HG03095 (cell line): ENCODE measurements around the gene SH3RF1.
"Not testable (repeated sequence)": the region's sequence is repeated elsewhere in the genome, so short reads cannot be mapped to it uniquely, and the experiment has no call there.

Experiments
- ATAC-seq: cut with Tn5 transposase; IDR thresholded peaks from one replicate; pipeline ENCODE4 v1.9.1; 2021; ENCODE audit warnings: moderate library complexity; ENCODE audit not compliant: unreplicated experiment

The SH3RF1 gene

GRCh38 chr4:169277838-169278237, 7.1 kb upstream of the SH3RF1 start:
- ATAC-seq: not testable (repeated sequence)

- ATAC-seq: no peak
These were observed 4.4 kb upstream of the SH3RF1 start for GRCh38 chr4:169275180-169275579.

GRCh38 chr4:169274033-169274432, 3.3 kb upstream of the SH3RF1 start:
- ATAC-seq: no peak

GRCh38 chr4:169272265-169272886, 1.6 kb upstream of the SH3RF1 start:
- ATAC-seq: no peak

- ATAC-seq: no peak
These were observed 894 bp upstream of the SH3RF1 start for GRCh38 chr4:169271692-169272007.

GRCh38 chr4:169269916-169270809, 593 bp downstream of the SH3RF1 start:
- ATAC-seq: peak; percentile 50

- no peak for ATAC-seq
These were observed 1.6 kb downstream of the SH3RF1 start for GRCh38 chr4:169268951-169269760.

- no peak for ATAC-seq
These were observed 3.7 kb downstream of the SH3RF1 start for GRCh38 chr4:169267070-169267469.

GRCh38 chr4:169266661-169267060, 4.1 kb downstream of the SH3RF1 start:
- ATAC-seq: no peak

- no peak for ATAC-seq
These were observed 4.7 kb downstream of the SH3RF1 start for GRCh38 chr4:169266081-169266480.

- no peak for ATAC-seq
These were observed 6.9 kb downstream of the SH3RF1 start for GRCh38 chr4:169263791-169264392.

GRCh38 chr4:169260217-169260866, 10.4 kb downstream of the SH3RF1 start:
- ATAC-seq: no peak

GRCh38 chr4:169259271-169259670, 11.5 kb downstream of the SH3RF1 start:
- ATAC-seq: no peak

GRCh38 chr4:169258141-169258540, 12.6 kb downstream of the SH3RF1 start:
- no peak for ATAC-seq

GRCh38 chr4:169256856-169257761, 13.6 kb downstream of the SH3RF1 start:
- ATAC-seq: no peak

- ATAC-seq: no peak
These were observed 14.6 kb downstream of the SH3RF1 start for GRCh38 chr4:169256101-169256612.

- ATAC-seq: no peak
These were observed 16.2 kb downstream of the SH3RF1 start for GRCh38 chr4:169254546-169254983.

GRCh38 chr4:169253904-169254303, 16.9 kb downstream of the SH3RF1 start:
- ATAC-seq: no peak

- no peak for ATAC-seq
These were observed 17.6 kb downstream of the SH3RF1 start for GRCh38 chr4:169253113-169253671.
